NT2/D1 (cell line): ENCODE measurements around the gene EDN1.

Experiments used
- DNase-seq: peaks from one replicate; pipeline ENCODE4 v3.0.0-alpha.2; 2011; ENCODE audit warnings: low read depth, low spot score
- H3K27me3 ChIP-seq: 2 replicates; pipeline ENCODE4 v1.6.0; 2011; ENCODE audit warnings: mild to moderate bottlenecking; ENCODE audit not compliant: insufficient read length, insufficient read depth
- H3K36me3 ChIP-seq: 2 replicates; pipeline ENCODE4 v1.6.1; 2011; ENCODE audit warnings: mild to moderate bottlenecking, low read length, mixed read lengths; ENCODE audit not compliant: insufficient read depth, insufficient read length
- H3K4me1 ChIP-seq: 2 replicates; pipeline ENCODE4 v1.5.1; 2011; ENCODE audit not compliant: insufficient read depth, insufficient read length
- H3K4me3 ChIP-seq: 2 replicates; pipeline ENCODE4 v1.5.1; 2011; ENCODE audit warnings: low read depth; ENCODE audit not compliant: insufficient read length
- H3K9ac ChIP-seq: 2 replicates; pipeline ENCODE4 v1.6.0; 2011; ENCODE audit warnings: low read depth; ENCODE audit not compliant: insufficient read length
- H3K9me3 ChIP-seq: 2 replicates; pipeline ENCODE4 v1.5.1; 2011; ENCODE audit warnings: mild to moderate bottlenecking, low read length; ENCODE audit not compliant: insufficient read depth
- SUZ12 ChIP-seq: IDR thresholded peaks from 2 replicates; pipeline ENCODE4 v1.6.1; 2011; ENCODE audit not compliant: insufficient read length, insufficient read depth; ENCODE audit errors: extremely low read depth
- YY1 ChIP-seq: IDR thresholded peaks from 2 replicates; pipeline ENCODE4 v1.6.1; 2011; ENCODE audit not compliant: insufficient read length, insufficient read depth
- ZNF274 ChIP-seq: IDR thresholded peaks from 2 replicates; pipeline ENCODE4 v1.6.1; 2011; ENCODE audit warnings: mild to moderate bottlenecking, low read depth, low read length

EDN1 gene

DNA sequence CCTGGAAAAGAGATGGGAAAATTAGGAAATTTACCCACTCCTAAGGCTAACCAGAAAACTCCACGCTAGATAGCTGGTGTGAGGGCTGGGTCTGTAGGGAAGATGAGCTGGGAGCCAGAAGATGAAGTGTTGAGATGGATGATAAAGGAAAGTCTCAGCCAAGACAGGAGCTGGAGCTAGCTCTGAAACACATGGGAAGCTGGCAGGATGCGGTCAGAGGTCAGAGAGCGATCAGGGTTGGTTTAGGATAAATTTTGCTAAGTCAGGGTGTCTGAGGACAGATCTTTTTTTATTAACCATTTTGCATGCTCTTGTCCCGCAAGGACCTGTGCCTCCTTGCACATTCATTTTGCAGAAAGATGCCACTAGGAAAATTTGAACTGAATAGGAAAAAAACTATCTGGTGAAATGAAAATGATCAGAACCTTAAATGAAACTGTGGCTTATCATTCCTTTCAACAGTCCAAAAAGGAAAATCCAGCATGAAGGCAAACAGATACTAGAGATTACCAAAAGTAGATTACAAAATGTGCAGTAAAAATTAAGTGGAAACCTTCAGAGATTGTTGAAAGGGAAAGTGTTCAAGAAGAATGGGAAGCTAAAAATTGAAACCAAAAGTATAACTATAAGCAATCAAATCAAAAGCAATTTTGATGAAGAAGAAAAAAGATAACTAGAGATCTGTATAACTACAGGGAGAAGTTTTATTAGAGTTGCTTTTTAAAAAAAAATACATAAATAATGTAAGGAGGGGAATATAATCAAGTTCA, 10.7 kb upstream of the EDN1 start:
- H3K36me3 ChIP-seq = no peaks in the 10 kb centered on the region
- no peak overlapping the region for H3K4me3 ChIP-seq
- TF ChIP-seq YY1 (no peak), SUZ12 (no peak), ZNF274 (no peak)
- no peaks in the 10 kb centered on the region for H3K4me1 ChIP-seq
- H3K27me3 ChIP-seq = no peaks in the 10 kb centered on the region
- DNase-seq = no peak
- no peaks in the 10 kb centered on the region for H3K9me3 ChIP-seq
- no peak overlapping the region for H3K9ac ChIP-seq

GRCh38 chr6:12280458-12280857, 9.7 kb upstream of the EDN1 start:
- no peak overlapping the region for H3K9ac ChIP-seq
- H3K4me3 ChIP-seq = no peak overlapping the region
- H3K36me3 ChIP-seq = no peaks in the 10 kb centered on the region
- no peaks in the 10 kb centered on the region for H3K4me1 ChIP-seq
- no peaks in the 10 kb centered on the region for H3K9me3 ChIP-seq
- DNase-seq = no peak
- no peaks in the 10 kb centered on the region for H3K27me3 ChIP-seq
- no peak for TF ChIP-seq ZNF274
- no peak for TF ChIP-seq SUZ12

GRCh38 chr6:12280902-12281301, 9.3 kb upstream of the EDN1 start:
- no peak for DNase-seq
- H3K4me1 ChIP-seq = no peaks in the 10 kb centered on the region
- no peaks in the 10 kb centered on the region for H3K27me3 ChIP-seq
- H3K9me3 ChIP-seq = no peaks in the 10 kb centered on the region
- no peak overlapping the region for H3K9ac ChIP-seq
- H3K36me3 ChIP-seq = no peaks in the 10 kb centered on the region
- H3K4me3 ChIP-seq = no peak overlapping the region
- TF ChIP-seq YY1 (no peak), ZNF274 (no peak), SUZ12 (no peak)

GRCh38 chr6:12283904-12284303, 6.3 kb upstream of the EDN1 start:
- Histone ChIP-seq H3K36me3 (no peaks in the 10 kb centered on the region), H3K4me3 (no peak overlapping the region), H3K27me3 (no peaks in the 10 kb centered on the region), H3K9ac (no peak overlapping the region), H3K4me1 (no peaks in the 10 kb centered on the region), H3K9me3 (no peaks in the 10 kb centered on the region)
- DNase-seq = no peak
- no peak for TF ChIP-seq ZNF274
- TF ChIP-seq SUZ12 = no peak
- no peak for TF ChIP-seq YY1

GRCh38 chr6:12286373-12287110, 3.6 kb upstream of the EDN1 start:
- Histone ChIP-seq H3K27me3 (no peaks in the 10 kb centered on the region), H3K36me3 (no peaks in the 10 kb centered on the region), H3K9me3 (no peaks in the 10 kb centered on the region), H3K4me1 (no peaks in the 10 kb centered on the region), H3K9ac (no peak overlapping the region), H3K4me3 (no peak overlapping the region)
- DNase-seq = no peak
- TF ChIP-seq SUZ12 (no peak), ZNF274 (no peak), YY1 (no peak)

DNA sequence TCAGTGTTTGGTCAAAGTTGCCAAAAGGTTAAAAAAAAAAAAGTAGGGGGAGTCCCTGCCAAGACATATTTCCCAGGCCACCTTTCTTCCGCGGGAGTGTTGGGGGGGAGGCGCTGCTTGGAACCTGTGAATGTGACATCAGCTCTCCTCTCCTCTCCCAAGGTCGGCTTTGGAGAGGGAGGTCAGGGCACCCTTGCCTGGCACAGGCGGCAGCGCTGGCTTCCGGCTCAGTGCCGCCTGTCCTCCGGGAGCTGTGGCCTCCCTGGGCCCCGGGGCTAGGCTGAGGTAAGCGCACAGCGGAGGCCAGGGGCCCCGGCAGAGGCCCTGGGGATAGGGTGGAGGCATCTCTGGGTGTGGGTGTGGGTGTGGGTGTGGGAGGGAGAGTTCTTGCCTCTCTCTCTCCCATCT, 1.9 kb upstream of the EDN1 start:
- H3K9ac ChIP-seq = no peak overlapping the region
- H3K27me3 ChIP-seq = no peaks in the 10 kb centered on the region
- H3K4me3 ChIP-seq = no peak overlapping the region
- DNase-seq = no peak
- peaks cover 7% of the 10 kb centered on the region for H3K36me3 ChIP-seq
- no peaks in the 10 kb centered on the region for H3K4me1 ChIP-seq
- TF ChIP-seq YY1 (no peak), ZNF274 (no peak), SUZ12 (no peak)
- H3K9me3 ChIP-seq = no peaks in the 10 kb centered on the region

DNA sequence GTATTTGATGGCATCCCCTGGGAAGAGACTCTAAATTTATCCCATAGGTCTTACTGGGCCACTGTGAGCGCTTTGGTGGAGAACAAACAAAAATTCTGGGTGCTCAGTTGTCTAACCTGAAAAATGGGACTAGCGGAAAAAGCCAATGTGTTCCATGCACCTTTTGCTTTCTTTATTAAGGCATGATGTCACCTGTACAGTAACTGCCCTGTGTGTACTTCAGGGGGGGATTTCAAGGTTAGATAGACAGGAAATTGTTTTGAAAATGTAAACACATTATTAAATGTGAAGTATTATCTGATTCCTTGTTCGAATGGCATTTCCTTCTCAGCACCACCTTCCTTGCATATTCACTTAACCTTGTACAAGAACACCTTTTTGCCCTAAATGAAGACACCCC, 1.2 kb upstream of the EDN1 start:
- Histone ChIP-seq H3K9ac (no peak overlapping the region), H3K4me1 (no peaks in the 10 kb centered on the region), H3K27me3 (no peaks in the 10 kb centered on the region), H3K36me3 (peaks cover 14% of the 10 kb centered on the region), H3K4me3 (no peak overlapping the region), H3K9me3 (no peaks in the 10 kb centered on the region)
- TF ChIP-seq SUZ12 (no peak), YY1 (no peak), ZNF274 (no peak)
- DNase-seq = no peak
